CD4-positive, alpha-beta T cell treated with Interleukin-1 beta for 1 hour (primary cell): ENCODE results near the gene LRRD1.
"Not testable (repeated sequence)": the region's sequence is repeated elsewhere in the genome, so short reads cannot be mapped to it uniquely, and the experiment has no call there.

Experiments used
- DNase-seq, 2 donors: peaks; one replicate each; pipeline ENCODE4 v3.0.0-alpha.2; 2020 to 2022

LRRD1 gene

GRCh38 chr7:92178928-92179924, at the start of gene LRRD1:
LRRD1 (minus strand) TSS chr7:92179142; CDS start chr7:92165202, 13,940 bp downstream.
- peak; percentile 88 to 91 for DNase-seq

DNA sequence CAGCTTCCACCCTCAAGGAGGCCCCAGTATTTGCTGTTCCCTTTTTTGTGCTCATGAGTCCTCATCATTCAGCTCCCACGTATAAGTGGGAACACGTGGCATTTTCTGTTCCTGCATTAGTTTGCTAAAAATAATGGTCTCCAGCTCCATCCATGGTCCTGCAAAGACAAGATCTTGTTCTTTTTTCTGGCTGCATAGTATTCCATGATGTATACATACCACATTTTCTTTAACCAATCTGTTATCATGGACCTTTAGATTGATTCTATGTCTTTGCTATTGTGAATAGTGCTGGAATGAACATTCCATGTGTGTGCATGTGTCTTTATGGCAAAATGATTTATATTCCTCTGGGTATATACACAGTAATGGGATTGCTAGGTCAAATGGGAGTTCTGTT, 49.8 kb upstream of the LRRD1 start:
- no peak for DNase-seq

GRCh38 chr7:92228100-92228499, 49.2 kb upstream of the LRRD1 start:
- no peak for DNase-seq

- DNase-seq, result no peak
Observed at GRCh38 chr7:92226981-92227380, 48.0 kb upstream of the LRRD1 start.

DNA sequence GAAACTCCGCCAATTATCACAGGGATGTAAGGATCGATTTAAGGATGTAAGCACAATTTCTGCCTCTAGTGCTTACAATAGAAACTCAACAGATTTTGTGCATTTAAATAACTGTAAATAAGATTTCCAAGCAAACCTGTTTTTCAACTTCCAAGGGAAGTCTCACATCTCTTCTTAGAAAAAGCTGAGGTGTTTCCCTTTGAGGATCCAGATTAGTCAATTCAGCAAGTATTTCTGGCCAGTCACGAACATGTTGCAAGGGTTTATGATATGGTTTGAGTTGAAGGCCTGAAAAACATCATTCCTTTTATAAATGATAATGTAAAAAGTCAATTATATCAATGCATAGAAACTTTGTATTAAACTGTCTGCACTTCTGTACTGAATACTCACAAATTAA, 42.8 kb upstream of the LRRD1 start:
- no peak for DNase-seq

DNA sequence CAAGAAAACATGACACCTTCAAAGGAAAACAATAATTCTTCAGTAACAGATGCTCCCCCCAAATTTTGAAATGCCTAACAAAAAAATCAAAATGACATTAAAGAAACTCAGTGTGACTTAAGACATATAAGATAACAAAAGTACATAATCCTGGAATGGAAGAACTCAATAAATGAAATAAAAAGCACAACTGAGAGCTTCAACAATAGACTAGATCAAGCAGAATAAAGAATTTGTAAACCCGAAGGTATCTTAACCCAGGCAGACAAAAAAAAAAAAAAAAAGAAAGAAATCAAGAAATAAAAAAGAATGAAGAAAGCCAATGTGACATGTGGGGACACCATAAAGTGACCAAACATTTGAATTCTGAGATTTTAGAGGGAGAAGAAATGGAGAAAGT, 27.7 kb upstream of the LRRD1 start:
- no peak for DNase-seq

DNA sequence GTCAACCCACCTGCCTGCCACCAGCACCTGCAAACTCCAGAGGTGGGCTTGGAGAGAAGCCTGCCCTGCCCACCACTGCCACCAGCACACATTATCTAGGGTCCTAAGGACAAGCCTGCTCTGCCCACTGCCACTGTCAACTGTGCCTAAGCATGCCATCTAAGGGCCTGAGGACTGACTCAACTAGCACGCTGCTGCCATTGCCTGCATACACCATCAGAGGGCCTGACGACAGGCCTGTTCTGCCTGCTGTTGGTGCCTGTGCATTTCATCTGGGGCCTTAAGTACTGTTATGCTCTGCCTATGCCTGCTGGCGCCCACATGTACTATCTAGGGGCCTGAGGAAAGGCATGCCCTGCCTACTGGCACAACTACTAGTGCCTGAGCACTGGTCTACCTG, 27.0 kb upstream of the LRRD1 start:
- no peak for DNase-seq

DNA sequence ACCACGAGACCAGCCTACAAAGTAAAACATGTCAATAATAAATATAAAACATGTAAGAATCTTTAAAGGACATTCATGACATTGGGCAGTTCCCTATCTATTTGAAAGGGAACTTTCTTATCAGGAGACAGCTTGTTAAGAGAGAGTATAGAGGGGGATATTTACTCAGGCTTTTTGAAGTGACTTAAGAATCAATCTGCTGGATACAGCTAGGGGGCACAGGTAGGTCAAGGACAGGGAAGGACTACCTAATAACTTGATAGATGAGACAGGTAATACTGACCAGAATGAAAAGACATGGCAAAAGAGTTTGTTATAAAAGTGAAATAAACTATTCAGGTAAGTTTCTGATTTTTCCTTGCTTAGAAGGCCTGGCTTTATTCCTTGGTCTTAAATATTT, 21.8 kb upstream of the LRRD1 start:
- DNase-seq, result no peak

DNA sequence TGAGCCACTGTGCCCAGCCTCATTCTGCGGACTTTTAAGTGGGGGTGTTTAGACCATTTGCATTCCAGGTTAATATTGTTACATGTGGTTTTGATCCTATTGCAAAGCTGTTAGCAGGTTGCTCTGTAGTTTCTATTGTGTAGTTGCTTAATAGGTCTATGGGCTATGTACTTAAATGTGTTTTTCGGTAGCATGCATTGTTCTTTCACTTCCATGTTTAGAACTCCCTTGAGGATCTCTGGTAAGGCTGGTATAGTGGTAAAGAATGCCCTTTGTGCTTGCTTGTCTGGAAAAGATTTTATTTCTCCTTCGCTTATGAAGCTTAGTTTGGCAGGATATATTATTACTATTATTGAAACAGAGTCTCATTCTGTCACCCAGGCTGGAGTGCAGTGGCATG, 13.4 kb upstream of the LRRD1 start:
- DNase-seq, result no peak

GRCh38 chr7:92189246-92189645, 10.3 kb upstream of the LRRD1 start:
- DNase-seq, result not testable (repeated sequence)

- DNase-seq, result not testable (repeated sequence)
Observed at GRCh38 chr7:92184294-92184693, 5.4 kb upstream of the LRRD1 start.

- no peak for DNase-seq
Observed at GRCh38 chr7:92177362-92177761, 1.6 kb downstream of the LRRD1 start.

DNA sequence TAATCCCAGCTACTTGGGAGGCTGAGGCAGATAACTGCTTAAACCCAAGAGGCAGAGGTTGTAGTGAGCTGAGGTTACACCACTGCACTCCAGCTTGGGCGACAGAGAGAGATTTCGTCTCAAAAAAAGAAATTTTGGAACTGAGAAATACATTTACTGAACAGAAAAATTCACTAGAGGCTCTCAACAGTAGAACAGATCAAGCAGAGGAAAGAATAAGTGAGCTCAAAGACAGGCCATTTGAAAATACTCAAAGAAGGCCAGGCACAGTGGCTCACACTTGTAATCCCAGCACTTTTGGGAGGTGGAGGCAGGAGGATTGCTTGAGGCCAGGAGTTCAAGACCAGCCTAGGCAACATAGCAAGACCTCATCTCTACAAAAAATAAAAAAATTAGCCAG, 9.4 kb downstream of the LRRD1 start:
- not testable (repeated sequence) for DNase-seq

- DNase-seq, result no peak
Observed at GRCh38 chr7:92161271-92161670, 17.7 kb downstream of the LRRD1 start.

DNA sequence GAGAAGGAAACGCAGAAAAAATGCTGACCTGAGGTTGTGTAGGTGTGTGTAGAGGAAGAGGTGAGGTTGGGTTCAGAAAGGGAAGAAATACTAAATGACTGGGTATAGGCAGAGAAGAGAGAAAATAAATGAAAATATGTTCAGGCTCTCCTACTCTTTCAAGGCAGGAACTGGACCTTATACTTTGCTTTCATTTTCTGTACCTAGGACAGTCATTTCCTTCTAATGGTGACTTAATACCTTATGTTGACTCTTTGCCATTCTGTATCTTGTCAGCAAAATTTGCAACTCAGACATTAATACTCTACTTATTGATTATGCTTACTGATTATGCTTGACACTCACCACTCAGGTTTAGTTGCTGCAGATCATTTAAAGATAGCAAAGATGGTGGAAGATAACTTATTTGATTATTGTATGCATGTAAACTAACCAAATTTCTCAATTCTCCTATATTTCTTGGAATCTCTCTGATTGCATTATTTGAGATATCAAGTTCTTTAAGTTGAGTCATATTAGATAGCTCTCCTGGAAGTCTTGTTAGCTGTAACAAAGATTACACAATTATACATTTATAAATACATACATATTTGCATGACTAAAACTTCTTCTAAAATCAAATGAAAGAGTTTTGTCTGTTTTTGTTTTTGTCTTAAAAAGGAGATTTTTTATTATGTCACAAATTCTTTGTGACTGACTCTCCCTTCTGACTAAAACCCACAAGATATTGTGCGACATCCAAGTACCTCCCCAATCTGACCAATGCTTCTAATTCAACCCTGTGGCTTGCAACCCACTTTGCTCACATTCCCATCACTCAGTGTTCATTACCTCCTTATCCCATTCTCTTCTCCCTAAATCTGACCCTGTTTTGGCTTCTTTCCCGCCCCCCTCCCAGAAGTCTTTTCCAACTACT, 20.0 kb downstream of the LRRD1 start:
- no peak for DNase-seq

DNA sequence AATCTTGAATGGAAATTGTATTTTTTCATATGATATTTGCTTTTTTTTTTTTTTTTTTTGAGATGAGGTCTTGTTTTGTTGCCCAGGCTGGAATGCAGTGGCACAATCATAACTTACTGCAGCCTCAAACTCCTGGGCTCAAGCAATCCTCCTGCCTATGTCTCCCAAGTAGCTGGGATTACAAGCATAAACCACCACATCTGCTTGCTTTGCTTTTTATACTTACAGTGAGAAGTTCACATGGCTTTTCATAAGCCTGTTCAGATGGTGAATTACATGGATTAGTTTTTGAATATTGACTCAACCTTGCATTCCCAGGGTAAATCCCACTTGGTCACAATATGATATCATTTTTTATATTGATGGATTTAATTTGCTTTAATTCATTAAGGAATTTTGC, 22.0 kb downstream of the LRRD1 start:
- no peak for DNase-seq

DNA sequence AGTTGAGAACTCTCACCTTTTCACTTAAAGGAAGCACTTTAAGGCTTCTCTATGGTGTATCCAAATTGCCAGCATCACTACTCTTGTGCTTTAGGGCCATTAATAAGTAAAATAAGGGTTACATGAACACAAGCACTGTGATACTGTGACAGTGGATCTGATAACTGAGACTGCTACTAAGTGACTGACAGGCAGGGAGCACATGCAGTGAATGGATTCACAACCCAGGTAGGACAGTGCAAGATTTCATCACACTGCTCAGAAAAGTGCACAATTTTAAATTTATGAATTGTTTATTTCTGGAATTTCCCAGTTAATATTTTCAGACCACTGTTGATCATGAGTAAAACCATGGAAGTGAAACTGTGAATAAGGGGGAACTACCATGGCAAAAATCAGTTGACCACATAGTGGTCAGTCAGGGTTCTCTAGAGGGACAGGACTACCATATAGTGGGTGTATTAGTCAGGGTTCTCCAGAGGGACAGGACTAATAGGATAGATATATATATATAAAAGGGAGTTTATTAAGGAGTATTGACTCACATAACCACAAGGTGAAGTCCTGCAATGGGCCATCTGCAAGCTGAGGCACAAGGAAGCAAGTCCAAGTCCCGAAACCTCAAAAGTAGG, 23.7 kb downstream of the LRRD1 start:
- no peak for DNase-seq

GRCh38 chr7:92150450-92151017, 28.4 kb downstream of the LRRD1 start:
- no peak for DNase-seq

GRCh38 chr7:92149736-92150239, 29.2 kb downstream of the LRRD1 start:
- DNase-seq, result no peak

- not testable (repeated sequence) for DNase-seq
Observed at GRCh38 chr7:92143192-92143880, 35.6 kb downstream of the LRRD1 start.

- not testable (repeated sequence) for DNase-seq
Observed at GRCh38 chr7:92142791-92143190, 36.2 kb downstream of the LRRD1 start.

- DNase-seq, result no peak
Observed at GRCh38 chr7:92141161-92141560, 37.8 kb downstream of the LRRD1 start.
